AG10803 (cell line): ENCODE data around the gene C1orf159.

ENCODE experiments used
- DNase-seq: peaks from one replicate; pipeline ENCODE4 v3.0.0; 2010; ENCODE audit warnings: low read depth
- H3K4me3 ChIP-seq: 2 replicates; pipeline ENCODE4 v1.5.1; 2011; ENCODE audit warnings: mild to moderate bottlenecking, low read length, control low read depth
- CTCF ChIP-seq: conservative IDR thresholded peaks from 2 replicates; pipeline ENCODE4 v1.5.1; 2011; ENCODE audit warnings: mild to moderate bottlenecking, low read length, control low read depth, inconsistent platforms

C1orf159 gene

GRCh38 chr1:1063261-1063944 is 52.5 kb downstream of the C1orf159 start:
- no peak for TF ChIP-seq CTCF
- no peak for DNase-seq
- H3K4me3 ChIP-seq, result no peak overlapping the region

- no peak for TF ChIP-seq CTCF
- DNase-seq, result no peak
- no peak overlapping the region for H3K4me3 ChIP-seq
Observed at GRCh38 chr1:1062348-1063163, 53.3 kb downstream of the C1orf159 start.

- DNase-seq, result no peak
- no peak for TF ChIP-seq CTCF
- H3K4me3 ChIP-seq, result no peak overlapping the region
Observed at GRCh38 chr1:1061682-1062345, 54.1 kb downstream of the C1orf159 start.

GRCh38 chr1:1060281-1061000 is 55.4 kb downstream of the C1orf159 start:
- no peak overlapping the region for H3K4me3 ChIP-seq
- TF ChIP-seq CTCF, result no peak
- no peak for DNase-seq

GRCh38 chr1:1059494-1060280 is 56.2 kb downstream of the C1orf159 start:
- TF ChIP-seq CTCF, result no peak
- peak overlapping the region; percentile 50 for H3K4me3 ChIP-seq
- DNase-seq, result peak; percentile 66

- H3K4me3 ChIP-seq, result peak overlapping the region; percentile 50
- DNase-seq, result no peak
- no peak for TF ChIP-seq CTCF
Observed at GRCh38 chr1:1058921-1059493, 56.9 kb downstream of the C1orf159 start.
